Measurements from ENCODE around the gene ZNF846.
A peak's percentile ranks its signal among the peaks of the same experiment; 100 is the strongest.
"Not testable (repeated sequence)": the region's sequence is repeated elsewhere in the genome, so short reads cannot be mapped to it uniquely, and the experiment has no call there.

The ZNF846 gene

GRCh38 chr19:9784163-9784496 lies 15.6 kb upstream of the ZNF846 start:
- DNase-seq (ENCODE audit: low spot score), result not testable (repeated sequence)

- no peak for DNase-seq (ENCODE audit: low spot score)
Measured at GRCh38 chr19:9782338-9782737, 13.8 kb upstream of the ZNF846 start.

- no peak for DNase-seq (ENCODE audit: low spot score)
Measured at GRCh38 chr19:9757544-9758501, 10.7 kb downstream of the ZNF846 start.

- DNase-seq (ENCODE audit: low spot score), result no peak
Measured at GRCh38 chr19:9752701-9753443, 15.7 kb downstream of the ZNF846 start.

GRCh38 chr19:9751446-9751845 lies 17.1 kb downstream of the ZNF846 start:
- DNase-seq (ENCODE audit: low spot score), result no peak

GRCh38 chr19:9741476-9742171 lies 26.9 kb downstream of the ZNF846 start:
- DNase-seq (ENCODE audit: low spot score), result no peak

- DNase-seq (ENCODE audit: low spot score), result no peak
Measured at GRCh38 chr19:9735986-9736385, 32.6 kb downstream of the ZNF846 start.

GRCh38 chr19:9730056-9730455 lies 38.5 kb downstream of the ZNF846 start:
- not testable (repeated sequence) for DNase-seq (ENCODE audit: low spot score)

- no peak for DNase-seq (ENCODE audit: low spot score)
Measured at GRCh38 chr19:9729162-9729561, 39.4 kb downstream of the ZNF846 start.

- no peak for DNase-seq (ENCODE audit: low spot score)
Measured at GRCh38 chr19:9727644-9728043, 40.9 kb downstream of the ZNF846 start.

- not testable (repeated sequence) for DNase-seq (ENCODE audit: low spot score)
Measured at GRCh38 chr19:9725508-9726201, 42.9 kb downstream of the ZNF846 start.

GRCh38 chr19:9724157-9724556 lies 44.4 kb downstream of the ZNF846 start:
- no peak for DNase-seq (ENCODE audit: low spot score)

GRCh38 chr19:9721861-9722260 lies 46.7 kb downstream of the ZNF846 start:
- DNase-seq (ENCODE audit: low spot score), result peak; percentile 12

- no peak for DNase-seq (ENCODE audit: low spot score)
Measured at GRCh38 chr19:9720541-9720940, 48.0 kb downstream of the ZNF846 start.

GRCh38 chr19:9711815-9712214 lies 56.7 kb downstream of the ZNF846 start:
- no peak for DNase-seq (ENCODE audit: low spot score)

- peak; percentile 58 for DNase-seq (ENCODE audit: low spot score)
Measured at GRCh38 chr19:9709305-9709704, 59.2 kb downstream of the ZNF846 start.

GRCh38 chr19:9705836-9706235 lies 62.7 kb downstream of the ZNF846 start:
- no peak for DNase-seq (ENCODE audit: low spot score)

GRCh38 chr19:9702186-9702585 lies 66.4 kb downstream of the ZNF846 start:
- no peak for DNase-seq (ENCODE audit: low spot score)

Measured in globus pallidus (tissue), 1 donor.